ENCODE results near the gene RALGAPA2.

DNA sequence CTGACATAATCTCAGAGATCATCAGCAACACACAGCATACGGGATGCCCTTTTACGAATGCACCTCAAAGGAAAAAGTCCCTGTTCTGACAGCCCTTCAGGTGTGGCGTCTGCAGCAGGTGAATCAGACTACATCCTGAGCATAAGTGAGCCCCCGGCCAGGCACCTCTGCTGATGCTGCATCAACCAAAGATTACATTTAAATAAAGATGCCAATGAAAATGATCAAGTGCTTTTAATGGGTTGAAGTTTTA lies 285.9 kb downstream of the RALGAPA2 start:
- TF ChIP-seq, protein P1, sequence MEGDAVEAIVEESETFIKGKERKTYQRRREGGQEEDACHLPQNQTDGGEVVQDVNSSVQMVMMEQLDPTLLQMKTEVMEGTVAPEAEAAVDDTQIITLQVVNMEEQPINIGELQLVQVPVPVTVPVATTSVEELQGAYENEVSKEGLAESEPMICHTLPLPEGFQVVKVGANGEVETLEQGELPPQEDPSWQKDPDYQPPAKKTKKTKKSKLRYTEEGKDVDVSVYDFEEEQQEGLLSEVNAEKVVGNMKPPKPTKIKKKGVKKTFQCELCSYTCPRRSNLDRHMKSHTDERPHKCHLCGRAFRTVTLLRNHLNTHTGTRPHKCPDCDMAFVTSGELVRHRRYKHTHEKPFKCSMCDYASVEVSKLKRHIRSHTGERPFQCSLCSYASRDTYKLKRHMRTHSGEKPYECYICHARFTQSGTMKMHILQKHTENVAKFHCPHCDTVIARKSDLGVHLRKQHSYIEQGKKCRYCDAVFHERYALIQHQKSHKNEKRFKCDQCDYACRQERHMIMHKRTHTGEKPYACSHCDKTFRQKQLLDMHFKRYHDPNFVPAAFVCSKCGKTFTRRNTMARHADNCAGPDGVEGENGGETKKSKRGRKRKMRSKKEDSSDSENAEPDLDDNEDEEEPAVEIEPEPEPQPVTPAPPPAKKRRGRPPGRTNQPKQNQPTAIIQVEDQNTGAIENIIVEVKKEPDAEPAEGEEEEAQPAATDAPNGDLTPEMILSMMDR (IDR thresholded peaks at IDR 0.05) = no peak
- no peak for TF ChIP-seq POLR2A (IDR thresholded peaks at IDR 0.05)

Measured in thyroid gland (tissue), 4 donors.